ENCODE data around the gene PPP1R3E. TPM values are rescaled to one million over a fixed set of nuclear protein-coding genes. Genes with fewer than 3 reads are reported as not detected.
A peak's percentile ranks its signal among the peaks of the same experiment; 100 is the strongest.

Gene PPP1R3E
- total RNA-seq (10 to 100 TPM in 2 of 4 donors, 1 to 10 TPM in 2; 6.1 to 15.3 (median 10.6) TPM), polyA plus RNA-seq (7.9 TPM)
- long read RNA-seq, donor 1, partial matches to known transcripts: 0 of 5 reads
- long read RNA-seq, donor 1, other reads (novel, unspliced or antisense): 5 of 5 reads
- long read RNA-seq, donor 2, partial matches to known transcripts: 0 of 4 reads
- long read RNA-seq, donor 2, other reads (novel, unspliced or antisense): 3 of 4 reads
- long read RNA-seq, donor 3, partial matches to known transcripts: 0 of 5 reads
- long read RNA-seq, donor 3, other reads (novel, unspliced or antisense): 5 of 5 reads
- long read RNA-seq, donor 4, partial matches to known transcripts: 0 of 3 reads
- long read RNA-seq, donor 4, other reads (novel, unspliced or antisense): 3 of 3 reads

- peak within 1 kb of the TSS; percentile 59 for H3K4me3 ChIP-seq (ENCODE audit: low read length)
- H3K4me1 ChIP-seq (ENCODE audit: control insufficient read depth, insufficient read depth, low read length): peaks cover 8% of the 10 kb centered on the region
- H3K27ac ChIP-seq (ENCODE audit: low read length): peak within 1 kb of the TSS; percentile 91
- H3K9me3 ChIP-seq (ENCODE audit: control insufficient read depth, low read length): no peaks in the 10 kb centered on the region
- peak; percentile 48 to 61 for ATAC-seq
- intact Hi-C loops (cut with DNase I): no loop called here
- DNase-seq: peak; percentile 74 to 91 (median 88)
- no peaks in the 10 kb centered on the region for H3K27me3 ChIP-seq (ENCODE audit: control insufficient read depth, insufficient read depth)
- 3% methylated on average over 81 of the region's 81 CpGs for WGBS
Observed at GRCh38 chr14:23302290-23303225, at the start of gene PPP1R3E. PPP1R3E (minus strand) TSS chr14:23302859; CDS start chr14:23302576, 283 bp downstream.

DNA sequence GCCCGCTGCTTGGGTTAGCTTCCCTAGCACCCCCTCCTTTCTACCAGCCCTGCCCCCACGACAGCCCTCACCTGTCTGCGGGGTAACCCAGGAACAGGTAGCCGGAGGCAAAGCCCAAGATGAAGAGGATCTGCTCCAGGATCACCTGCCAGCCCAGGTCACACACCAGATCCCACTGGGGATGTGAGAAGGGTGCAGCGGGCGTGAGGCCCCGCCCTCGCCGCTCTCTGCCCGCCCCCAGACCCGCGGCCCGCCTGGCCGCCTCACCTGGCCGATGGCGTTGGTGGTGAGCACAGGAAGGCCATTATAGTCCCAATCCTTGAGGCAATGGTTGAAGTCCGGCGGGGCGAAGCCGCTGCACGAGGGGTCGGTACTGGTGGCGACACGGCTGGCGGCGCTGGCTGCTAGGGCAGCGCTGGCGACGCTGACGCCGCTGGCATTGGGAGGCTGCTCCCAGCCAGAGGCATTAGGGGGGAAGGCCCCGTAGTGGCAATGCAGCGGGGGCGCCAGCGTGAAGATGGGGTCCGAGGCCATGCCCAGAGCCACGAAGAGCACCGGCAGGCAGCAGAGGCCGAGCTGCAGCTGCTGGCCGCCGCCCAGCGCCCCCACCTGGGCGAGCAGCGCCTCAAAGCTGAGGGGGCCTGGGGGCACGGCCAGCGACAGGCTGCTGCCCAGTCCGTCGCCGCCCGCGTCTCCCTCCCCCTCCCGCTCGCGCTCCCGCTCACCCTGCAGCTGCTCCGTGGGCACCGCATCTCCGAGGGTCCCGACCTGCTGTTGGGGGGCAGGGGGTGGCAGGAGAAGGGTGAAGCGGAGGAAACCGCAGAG lies 49.2 kb upstream of the PPP1R3E start:
- Histone ChIP-seq H3K27ac (ENCODE audit: low read length) (no peak overlapping the region), H3K27me3 (ENCODE audit: control insufficient read depth, insufficient read depth) (no peaks in the 10 kb centered on the region), H3K4me1 (ENCODE audit: control insufficient read depth, insufficient read depth, low read length) (peaks cover 4% of the 10 kb centered on the region), H3K4me3 (ENCODE audit: low read length) (peak overlapping the region; percentile 50), H3K9me3 (ENCODE audit: control insufficient read depth, low read length) (no peaks in the 10 kb centered on the region)
- WGBS: 11% methylated on average over 61 of the region's 61 CpGs
- intact Hi-C loops (cut with DNase I): no loop called here
- peak; percentile 36 to 44 for ATAC-seq
- peak in 2 of 3 donors; percentile 72 for DNase-seq

GRCh38 chr14:23349156-23349845 lies 46.6 kb upstream of the PPP1R3E start:
- intact Hi-C loops (cut with DNase I): no loop called here
- ATAC-seq (no peak), DNase-seq (peak in 1 of 3 donors; percentile 24)
- Histone ChIP-seq H3K27ac (ENCODE audit: low read length) (no peak overlapping the region), H3K4me1 (ENCODE audit: control insufficient read depth, insufficient read depth, low read length) (peaks cover 4% of the 10 kb centered on the region), H3K4me3 (ENCODE audit: low read length) (no peak overlapping the region), H3K9me3 (ENCODE audit: control insufficient read depth, low read length) (no peaks in the 10 kb centered on the region), H3K27me3 (ENCODE audit: control insufficient read depth, insufficient read depth) (no peaks in the 10 kb centered on the region)
- 90% methylated on average over 8 of the region's 8 CpGs for WGBS

DNA sequence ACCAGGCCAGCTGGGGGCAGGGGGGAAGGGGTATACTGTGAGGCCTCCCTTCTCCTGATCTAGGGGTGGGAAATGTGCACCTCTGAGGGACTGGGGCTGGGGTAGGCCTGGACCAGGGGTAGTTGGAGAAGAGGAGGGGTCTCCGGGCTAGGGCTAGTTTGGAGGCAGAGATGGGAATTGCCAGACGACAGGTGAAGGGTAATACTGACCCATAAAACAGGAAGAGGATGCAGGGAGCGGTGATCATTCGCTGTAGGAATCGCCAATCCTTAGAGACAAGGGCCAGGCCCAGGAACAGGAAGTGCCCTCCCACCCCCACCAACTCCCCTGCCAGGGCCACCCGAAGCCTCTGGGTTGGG lies 45.6 kb upstream of the PPP1R3E start:
- intact Hi-C loops (cut with DNase I): no loop called here
- Histone ChIP-seq H3K27me3 (ENCODE audit: control insufficient read depth, insufficient read depth) (no peaks in the 10 kb centered on the region), H3K9me3 (ENCODE audit: control insufficient read depth, low read length) (no peaks in the 10 kb centered on the region), H3K4me1 (ENCODE audit: control insufficient read depth, insufficient read depth, low read length) (peaks cover 2% of the 10 kb centered on the region), H3K27ac (ENCODE audit: low read length) (no peak overlapping the region), H3K4me3 (ENCODE audit: low read length) (no peak overlapping the region)
- WGBS: 83% methylated on average over 6 of the region's 6 CpGs
- ATAC-seq: no peak
- peak in 1 of 3 donors; percentile 32 for DNase-seq

- H3K27me3 ChIP-seq (ENCODE audit: control insufficient read depth, insufficient read depth): no peaks in the 10 kb centered on the region
- H3K4me3 ChIP-seq (ENCODE audit: low read length): no peak overlapping the region
- ATAC-seq: no peak
- H3K27ac ChIP-seq (ENCODE audit: low read length): no peak overlapping the region
- DNase-seq: peak in 1 of 3 donors; percentile 23
- H3K9me3 ChIP-seq (ENCODE audit: control insufficient read depth, low read length): no peaks in the 10 kb centered on the region
- intact Hi-C loops (cut with DNase I): no loop called here
- H3K4me1 ChIP-seq (ENCODE audit: control insufficient read depth, insufficient read depth, low read length): no peaks in the 10 kb centered on the region
- WGBS: 92% methylated on average over 19 of the region's 19 CpGs
Observed at GRCh38 chr14:23347406-23348296, 45.0 kb upstream of the PPP1R3E start.

- Histone ChIP-seq H3K27ac (ENCODE audit: low read length) (no peak overlapping the region), H3K9me3 (ENCODE audit: control insufficient read depth, low read length) (no peaks in the 10 kb centered on the region), H3K27me3 (ENCODE audit: control insufficient read depth, insufficient read depth) (no peaks in the 10 kb centered on the region), H3K4me1 (ENCODE audit: control insufficient read depth, insufficient read depth, low read length) (no peaks in the 10 kb centered on the region), H3K4me3 (ENCODE audit: low read length) (no peak overlapping the region)
- ATAC-seq: peak; percentile 38 to 47
- peak in 1 of 3 donors; percentile 63 for DNase-seq
- intact Hi-C loops (cut with DNase I): no loop called here
- WGBS: 69% methylated on average over 27 of the region's 27 CpGs
Observed at GRCh38 chr14:23346693-23347405, 44.2 kb upstream of the PPP1R3E start.

DNA sequence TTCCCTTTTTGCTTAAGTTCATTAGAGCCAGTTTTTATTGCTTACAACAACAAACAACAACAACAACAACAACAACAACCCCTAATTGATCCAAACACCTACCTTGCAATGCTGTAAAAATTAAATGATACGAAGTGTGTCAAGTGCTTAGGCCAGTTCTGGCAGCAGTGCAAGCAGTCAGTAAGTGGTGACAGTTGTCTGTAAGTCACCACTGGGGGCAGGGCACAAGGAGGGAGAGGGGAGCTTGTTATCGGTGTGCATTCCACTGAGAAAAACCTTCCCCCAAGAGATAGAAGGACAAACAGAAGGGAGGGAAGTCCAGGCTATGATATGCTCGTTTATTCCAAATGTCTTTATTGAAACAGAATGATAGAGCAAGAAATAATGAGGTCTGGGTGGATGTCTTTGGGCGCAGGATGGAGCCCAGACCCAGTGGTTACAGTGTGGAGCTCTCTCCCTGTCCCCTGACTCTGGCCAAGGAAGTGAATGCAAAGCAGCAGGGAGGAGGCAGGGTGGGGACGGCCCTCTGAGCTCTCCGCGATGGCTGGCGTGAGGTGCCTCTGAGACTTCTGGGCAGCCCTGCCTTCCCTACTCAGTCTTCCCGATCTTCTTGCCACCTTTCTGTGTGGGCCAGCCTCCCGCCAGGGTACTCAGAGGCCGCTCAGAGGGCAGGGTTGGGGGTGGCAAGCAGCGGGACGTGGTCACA lies 43.5 kb upstream of the PPP1R3E start:
- intact Hi-C loops (cut with DNase I): no loop called here
- ATAC-seq: peak; percentile 40 to 57

DNA sequence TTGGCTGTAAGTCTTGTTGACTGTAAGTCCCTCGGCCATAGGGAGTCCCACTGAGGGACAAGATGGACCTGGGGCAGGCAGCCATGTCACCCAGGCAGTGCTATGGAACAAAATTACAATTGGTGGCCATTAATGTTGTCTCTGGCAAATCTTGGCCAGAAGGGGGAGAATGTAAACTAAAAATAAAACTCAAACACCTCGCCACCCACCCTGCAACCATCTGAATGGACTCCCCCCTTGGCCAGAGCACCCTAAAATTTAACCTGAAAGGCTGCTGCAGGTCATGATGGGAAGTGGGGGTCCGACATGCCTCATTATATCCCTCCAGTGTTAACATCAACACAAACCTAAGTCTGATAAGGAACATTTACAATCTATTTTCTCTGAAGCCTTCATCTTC lies 41.8 kb upstream of the PPP1R3E start:
- no peak for DNase-seq
- Histone ChIP-seq H3K4me1 (ENCODE audit: control insufficient read depth, insufficient read depth, low read length) (no peaks in the 10 kb centered on the region), H3K27ac (ENCODE audit: low read length) (no peak overlapping the region), H3K9me3 (ENCODE audit: control insufficient read depth, low read length) (no peaks in the 10 kb centered on the region), H3K27me3 (ENCODE audit: control insufficient read depth, insufficient read depth) (no peaks in the 10 kb centered on the region), H3K4me3 (ENCODE audit: low read length) (no peak overlapping the region)
- WGBS: 45% methylated on average over 3 of the region's 3 CpGs
- intact Hi-C loops (cut with DNase I): no loop called here
- no peak for ATAC-seq

More for the DNA sequence above, 43.5 kb upstream of the PPP1R3E start:
- H3K27ac ChIP-seq (ENCODE audit: low read length): no peak overlapping the region
- H3K4me1 ChIP-seq (ENCODE audit: control insufficient read depth, insufficient read depth, low read length): no peaks in the 10 kb centered on the region
- no peaks in the 10 kb centered on the region for H3K9me3 ChIP-seq (ENCODE audit: control insufficient read depth, low read length)
- no peaks in the 10 kb centered on the region for H3K27me3 ChIP-seq (ENCODE audit: control insufficient read depth, insufficient read depth)
- no peak overlapping the region for H3K4me3 ChIP-seq (ENCODE audit: low read length)
- DNase-seq: peak in 2 of 3 donors; percentile 35 to 63
- 53% methylated on average over 13 of the region's 13 CpGs for WGBS

All from right cardiac atrium (tissue), 5 donors.